Activated CD8-positive, alpha-beta memory T cell treated with anti-CD3 and anti-CD28 coated beads for 1 hour (primary cell): ENCODE measurements around the gene MDH2.
"Not testable (repeated sequence)": the region's sequence is repeated elsewhere in the genome, so short reads cannot be mapped to it uniquely, and the experiment has no call there.

Source experiments
- DNase-seq, 2 donors: peaks; one replicate each; pipeline ENCODE4 v3.0.0-alpha.2; 2020; ENCODE audit warnings: low read depth in 1 of 2; ENCODE audit errors: extremely low read depth in 1 of 2

The MDH2 gene, protein sequence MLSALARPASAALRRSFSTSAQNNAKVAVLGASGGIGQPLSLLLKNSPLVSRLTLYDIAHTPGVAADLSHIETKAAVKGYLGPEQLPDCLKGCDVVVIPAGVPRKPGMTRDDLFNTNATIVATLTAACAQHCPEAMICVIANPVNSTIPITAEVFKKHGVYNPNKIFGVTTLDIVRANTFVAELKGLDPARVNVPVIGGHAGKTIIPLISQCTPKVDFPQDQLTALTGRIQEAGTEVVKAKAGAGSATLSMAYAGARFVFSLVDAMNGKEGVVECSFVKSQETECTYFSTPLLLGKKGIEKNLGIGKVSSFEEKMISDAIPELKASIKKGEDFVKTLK

DNA sequence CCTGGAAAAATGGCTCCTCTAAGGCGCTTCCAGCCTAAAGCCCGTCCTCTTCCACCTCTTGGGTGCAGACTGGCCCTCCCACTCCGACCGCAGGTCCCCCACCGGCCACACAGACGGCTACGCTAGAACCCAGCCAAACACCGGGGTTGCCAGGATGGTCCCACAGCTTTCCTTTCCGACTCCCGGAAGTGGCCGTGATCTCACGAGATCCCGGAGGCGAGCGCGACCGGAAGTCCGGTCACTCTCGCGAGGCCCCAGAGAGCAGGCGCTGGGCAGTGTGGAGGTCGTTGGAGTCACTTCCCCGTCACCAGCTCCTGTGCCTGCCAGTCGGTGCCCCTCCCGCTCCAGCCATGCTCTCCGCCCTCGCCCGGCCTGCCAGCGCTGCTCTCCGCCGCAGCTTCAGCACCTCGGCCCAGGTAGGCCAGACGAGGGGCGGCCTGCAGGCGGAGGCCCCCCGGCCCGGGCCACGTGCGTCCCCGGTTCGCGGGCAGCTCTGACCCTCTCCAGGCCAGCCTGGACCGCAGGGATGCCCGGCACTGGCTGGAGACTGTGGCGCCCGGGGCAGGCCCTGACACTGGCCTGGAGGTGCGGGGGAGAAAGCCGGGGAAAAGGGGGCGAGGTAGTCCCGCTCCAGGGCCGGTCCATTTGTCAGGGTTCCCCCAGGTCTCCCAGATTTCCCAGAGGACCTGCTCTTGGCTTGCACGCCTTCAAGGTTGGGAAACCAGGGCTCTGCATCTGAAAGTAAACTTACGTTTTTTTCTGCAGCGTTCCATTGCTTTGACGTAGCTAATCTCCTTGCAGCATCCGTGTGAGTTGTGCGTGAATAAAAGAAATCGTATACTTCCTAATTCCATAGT, at the start of gene MDH2, which contains the start of gene STYXL1:
Gene MDH2 (plus strand): TSS at position 296 of the 857 bp plus-strand sequence. CDS start 55 bp downstream, at position 351.
Gene STYXL1 (minus strand): TSS at position 190 of the 857 bp plus-strand sequence. CDS start 17,477 bp downstream, outside the sequence.
- DNase-seq = peak; percentile 71 to 74

GRCh38 chr7:76000566-76000965, 47.3 kb upstream of the MDH2 start:
- DNase-seq = no peak

DNA sequence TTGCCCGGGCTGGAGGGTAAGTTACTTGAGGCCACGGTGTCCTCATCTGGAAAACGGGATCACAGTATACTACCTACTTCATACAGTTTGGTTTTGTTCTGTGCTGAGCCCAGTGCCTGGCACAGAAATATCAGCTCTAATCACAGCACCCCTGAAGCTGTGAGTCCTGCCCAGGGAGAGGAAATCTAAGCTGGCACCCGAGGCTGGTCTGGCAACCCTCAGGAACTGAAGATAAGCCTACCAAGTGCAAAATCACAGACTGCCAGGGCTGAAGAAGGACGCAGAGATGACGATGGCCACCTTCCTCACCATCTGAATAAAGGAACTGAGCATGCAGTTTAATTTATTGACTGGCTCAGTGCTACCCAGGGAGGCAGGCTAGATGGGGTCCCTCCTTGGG, 45.8 kb upstream of the MDH2 start:
- no peak for DNase-seq

- no peak for DNase-seq
These were observed 45.1 kb upstream of the MDH2 start for GRCh38 chr7:76002822-76003221.

DNA sequence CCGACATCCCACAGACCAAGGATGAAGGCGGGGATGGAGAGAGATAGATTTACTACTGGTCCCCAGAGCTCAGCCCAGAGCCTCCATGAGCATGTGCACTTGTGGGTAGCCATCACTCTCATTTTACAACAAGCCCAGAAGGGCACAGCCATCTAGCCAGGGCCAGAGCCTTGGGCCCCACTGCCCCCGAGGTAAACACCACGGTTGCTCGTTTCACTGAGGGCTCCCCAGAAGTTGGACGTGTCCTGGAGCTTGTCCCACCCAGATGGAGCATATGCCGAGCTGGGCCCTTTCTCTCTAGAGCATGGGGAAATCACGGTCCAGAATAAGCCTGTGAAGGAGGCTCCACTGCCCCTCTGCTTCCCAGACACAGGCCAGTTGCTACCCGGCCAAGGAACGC, 44.6 kb upstream of the MDH2 start:
- no peak for DNase-seq

DNA sequence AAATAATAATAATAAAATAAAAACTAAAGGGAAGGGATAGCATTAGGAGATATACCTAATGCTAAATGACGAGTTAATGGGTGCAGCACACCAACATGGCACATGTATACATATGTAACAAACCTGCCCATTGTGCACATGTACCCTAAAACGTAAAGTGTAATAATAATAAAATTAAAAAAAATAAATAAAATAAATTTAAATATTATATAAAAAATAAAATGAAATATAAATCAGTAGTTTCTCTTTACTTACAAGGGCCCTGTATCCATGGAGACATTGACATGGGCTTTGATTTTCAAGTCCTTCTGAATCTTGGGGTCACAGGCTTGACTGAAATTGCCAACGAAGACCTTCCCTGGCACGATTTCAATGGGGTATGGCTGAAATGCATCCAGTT, 42.9 kb upstream of the MDH2 start:
- not testable (repeated sequence) for DNase-seq

DNA sequence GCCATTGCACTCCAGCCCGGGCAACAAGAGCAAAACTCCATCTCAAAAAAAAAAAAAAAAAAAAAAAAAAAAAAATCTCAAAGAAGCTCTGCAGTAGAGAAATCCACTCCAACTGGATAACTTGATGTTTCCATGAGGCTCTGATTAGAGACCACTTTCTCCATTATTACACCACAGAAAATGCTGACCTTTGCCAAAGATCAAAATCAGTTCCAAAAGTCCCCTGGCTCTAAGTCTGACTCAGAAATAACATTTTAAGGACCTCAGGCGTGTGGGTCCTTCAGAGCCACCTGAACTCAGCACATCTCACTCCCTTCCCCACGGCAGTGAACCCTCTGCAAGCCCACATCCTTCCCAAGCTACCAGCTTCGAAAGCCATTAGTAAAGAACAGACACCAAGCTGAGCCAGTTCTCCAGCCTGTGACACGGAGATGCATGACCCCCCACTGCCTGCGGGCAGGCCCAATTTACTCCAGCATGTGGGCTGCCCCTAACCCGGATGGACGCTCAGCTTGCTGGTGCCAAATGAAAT, 39.7 kb upstream of the MDH2 start:
- DNase-seq = no peak

- no peak for DNase-seq
These were observed 38.0 kb upstream of the MDH2 start for GRCh38 chr7:76009672-76010600.

DNA sequence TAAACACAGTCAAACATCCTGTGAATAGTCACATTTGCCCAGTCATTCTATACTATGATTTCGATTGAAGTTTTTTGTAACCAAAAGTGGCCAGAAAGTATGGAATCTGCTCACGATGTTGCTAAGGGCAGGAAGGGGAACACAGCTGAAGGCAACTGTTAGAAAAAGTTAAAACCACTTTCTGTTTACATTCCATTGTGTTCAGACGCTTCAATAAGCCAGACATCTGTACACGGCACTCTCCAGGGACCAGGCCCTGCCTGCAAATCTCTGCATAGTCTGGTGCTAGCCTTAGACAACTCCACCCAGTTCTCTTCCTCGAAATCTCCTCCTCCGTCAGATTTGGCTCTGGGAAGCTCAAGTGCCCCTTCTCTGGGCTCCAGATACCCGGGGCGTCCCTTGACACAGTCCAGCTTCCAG, 36.5 kb upstream of the MDH2 start:
- no peak for DNase-seq

GRCh38 chr7:76016191-76016947, 31.5 kb upstream of the MDH2 start:
- DNase-seq = no peak

DNA sequence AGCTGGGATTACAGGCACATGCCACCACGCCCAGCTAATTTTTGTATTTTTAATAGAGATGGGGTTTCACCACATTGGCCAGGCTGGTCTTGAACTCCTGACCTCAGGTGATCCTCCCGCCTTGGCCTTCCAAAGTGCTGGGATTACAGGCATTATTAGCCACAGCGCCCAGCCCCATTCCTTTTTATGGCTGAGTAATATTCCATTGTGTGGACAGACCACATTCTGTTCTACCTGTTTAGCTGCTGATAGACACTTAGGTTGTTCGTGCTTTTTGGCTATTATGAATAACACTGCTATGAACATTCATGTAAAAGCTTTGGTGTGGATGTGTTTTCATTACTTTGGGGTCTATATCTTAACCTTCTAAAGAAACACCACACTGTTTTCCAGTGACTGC, 29.4 kb upstream of the MDH2 start:
- not testable (repeated sequence) for DNase-seq

- peak; percentile 34 to 58 for DNase-seq
These were observed 27.7 kb upstream of the MDH2 start for GRCh38 chr7:76020031-76020714.

- DNase-seq = no peak
These were observed 25.7 kb upstream of the MDH2 start for GRCh38 chr7:76022026-76022780.

- no peak for DNase-seq
These were observed 24.9 kb upstream of the MDH2 start for GRCh38 chr7:76023002-76023401.

GRCh38 chr7:76029682-76030081, 18.2 kb upstream of the MDH2 start:
- DNase-seq = not testable (repeated sequence)

DNA sequence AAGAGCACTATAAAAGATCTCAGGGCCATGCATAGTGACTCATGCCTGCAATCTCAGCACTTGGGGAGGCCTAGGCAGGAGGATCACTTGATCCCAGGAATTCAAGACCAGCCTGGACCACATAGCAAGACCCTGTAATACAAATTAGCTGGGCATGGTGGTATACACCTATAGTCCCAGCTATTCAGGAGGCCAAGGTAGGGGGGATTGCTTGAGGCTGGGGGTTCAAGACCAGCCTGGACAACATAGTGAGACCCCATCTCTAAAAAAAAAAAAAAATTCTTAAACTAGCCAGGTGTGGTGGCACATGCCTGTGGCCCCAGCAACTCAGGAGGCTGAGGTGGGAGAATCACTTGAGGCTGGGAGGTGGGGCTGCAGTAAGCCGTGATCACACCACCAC, 15.9 kb upstream of the MDH2 start:
- no peak for DNase-seq

GRCh38 chr7:76037310-76037709, 10.6 kb upstream of the MDH2 start:
- DNase-seq = no peak

DNA sequence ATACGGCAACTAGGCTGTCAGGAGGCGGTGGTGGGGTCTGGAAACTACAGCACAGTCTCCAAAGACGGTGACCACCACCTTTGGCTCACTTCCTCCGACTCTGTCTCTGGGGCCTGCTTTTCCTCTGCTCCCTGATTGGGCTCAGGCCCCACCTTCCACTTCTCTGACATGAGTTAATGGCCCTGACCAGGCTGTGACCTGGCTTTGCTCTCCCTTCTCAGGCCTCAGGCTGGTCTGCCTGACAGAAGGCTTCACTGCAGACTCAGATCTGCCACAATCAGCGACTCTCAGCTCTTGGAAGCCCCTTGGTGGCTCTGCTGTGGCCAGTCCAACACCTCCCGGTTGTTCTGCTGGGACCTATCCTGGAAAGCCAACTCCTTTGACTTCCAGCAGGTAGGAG, 7.8 kb upstream of the MDH2 start:
- no peak for DNase-seq
